Left lung (tissue), 10 donors: ENCODE measurements around the gene LARP1. TPM values are rescaled to one million over a fixed set of nuclear protein-coding genes. Genes with fewer than 3 reads are reported as not detected.
"Not testable (repeated sequence)": the region's sequence is repeated elsewhere in the genome, so short reads cannot be mapped to it uniquely, and the experiment has no call there.

ENCODE experiments used
- ATAC-seq: fragments of 200-7000 bp; cut with Tn5 transposase; one replicate; pipeline ENCODE4 v1.9.1; 2020; ENCODE audit warnings: moderate library complexity
- DNase-seq, 4 donors: peaks; one replicate each; pipeline ENCODE4 v3.0.0-alpha.2; 2013 to 2020
- H3K27ac ChIP-seq, 2 donors: fragments of 200-600 bp; sonication (generic) in 1 of 2; one replicate each; pipeline versions ENCODE4 v1.5.0 to v1.8.0; 2020 to 2021
- H3K27me3 ChIP-seq, 2 donors: fragments of 200-600 bp; sonication (generic) in 1 of 2; one replicate each; pipeline versions ENCODE4 v1.5.0 to v1.8.0; 2020 to 2021
- H3K36me3 ChIP-seq, 2 donors: fragments of 200-600 bp; sonication (generic) in 1 of 2; one replicate each; pipeline versions ENCODE4 v1.5.0 to v1.8.0; 2020 to 2021
- H3K4me1 ChIP-seq, 2 donors: fragments of 200-600 bp; one replicate each; pipeline ENCODE4 v1.8.0; 2021
- H3K4me3 ChIP-seq, 2 donors: fragments of 200-600 bp; sonication (generic) in 1 of 2; one replicate each; pipeline versions ENCODE4 v1.5.0 to v1.8.0; 2020 to 2021; ENCODE audit warnings: mild to moderate bottlenecking in 1 of 2
- H3K9me3 ChIP-seq, 2 donors: fragments of 200-600 bp; sonication (generic) in 1 of 2; one replicate each; pipeline versions ENCODE4 v1.5.0 to v1.8.0; 2020 to 2021
- intact Hi-C, 2 donors: fragments of 100-400 bp; cut with DNase I; formaldehyde crosslinking; loops; one replicate each; pipeline versions ENCODE4 v1.11.2 to v1.14.2; 2022
- polyA plus RNA-seq, 6 donors: library from polyadenylated mRNA; unstranded; fragments of 120-200 nt; gene quantifications; one replicate each; pipeline ENCODE4 v1.2.1, GENCODE V29; 2013; ENCODE audit not compliant: insufficient read length in 6 of 6
- total RNA-seq, 2 donors: library from RNA; stranded (reverse); fragmentation: NEBNext Ultra II Directional; extraction: Animal tissue kit (Norgen Biotek cat#: 25700); gene quantifications; one replicate each; pipeline ENCODE4 v1.2.1, GENCODE V29; 2021
- TF ChIP-seq, protein P1 (sequence below), 2 donors: fragments of 200-600 bp; sonication (generic) in 1 of 2; IDR thresholded peaks; one replicate each; pipeline versions ENCODE4 v1.5.0 to v1.8.0; 2021; ENCODE audit warnings: antibody characterized with exemption in 2 of 2
- donor health status: DM: no; HTN: yes; CAD: no.
- donor health status: DM: no; HTN: no; CAD: no.

Gene LARP1
- total and polyA plus RNA-seq, 8 donors = 90.3 to 172 (median 109) TPM

DNA sequence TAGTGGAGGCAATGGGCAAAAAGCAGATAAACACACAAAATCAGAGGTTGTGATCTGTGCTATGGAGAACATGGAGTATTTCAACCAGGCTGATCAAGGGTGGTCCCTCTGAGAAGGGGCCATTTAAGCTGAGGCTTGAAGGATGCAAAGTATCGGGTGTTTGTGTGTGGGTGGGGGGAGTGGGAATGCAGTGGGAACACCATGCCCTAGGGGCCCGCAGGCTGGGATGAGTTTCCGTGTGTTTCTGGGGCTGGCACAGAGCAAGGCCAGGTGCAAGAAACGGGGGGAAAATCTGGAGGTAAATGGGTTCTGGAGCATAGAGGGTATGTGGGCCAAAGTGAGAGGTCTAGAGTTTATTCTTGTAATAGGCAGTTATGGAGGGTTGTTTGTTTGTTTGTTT lies 13.8 kb upstream of the LARP1 start:
- no peak for DNase-seq
- TF ChIP-seq, protein P1, sequence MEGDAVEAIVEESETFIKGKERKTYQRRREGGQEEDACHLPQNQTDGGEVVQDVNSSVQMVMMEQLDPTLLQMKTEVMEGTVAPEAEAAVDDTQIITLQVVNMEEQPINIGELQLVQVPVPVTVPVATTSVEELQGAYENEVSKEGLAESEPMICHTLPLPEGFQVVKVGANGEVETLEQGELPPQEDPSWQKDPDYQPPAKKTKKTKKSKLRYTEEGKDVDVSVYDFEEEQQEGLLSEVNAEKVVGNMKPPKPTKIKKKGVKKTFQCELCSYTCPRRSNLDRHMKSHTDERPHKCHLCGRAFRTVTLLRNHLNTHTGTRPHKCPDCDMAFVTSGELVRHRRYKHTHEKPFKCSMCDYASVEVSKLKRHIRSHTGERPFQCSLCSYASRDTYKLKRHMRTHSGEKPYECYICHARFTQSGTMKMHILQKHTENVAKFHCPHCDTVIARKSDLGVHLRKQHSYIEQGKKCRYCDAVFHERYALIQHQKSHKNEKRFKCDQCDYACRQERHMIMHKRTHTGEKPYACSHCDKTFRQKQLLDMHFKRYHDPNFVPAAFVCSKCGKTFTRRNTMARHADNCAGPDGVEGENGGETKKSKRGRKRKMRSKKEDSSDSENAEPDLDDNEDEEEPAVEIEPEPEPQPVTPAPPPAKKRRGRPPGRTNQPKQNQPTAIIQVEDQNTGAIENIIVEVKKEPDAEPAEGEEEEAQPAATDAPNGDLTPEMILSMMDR (IDR thresholded peaks at IDR 0.05) = no peak

GRCh38 chr5:154743812-154744211 lies 11.4 kb upstream of the LARP1 start:
- H3K4me3 ChIP-seq = no peak overlapping the region
- ATAC-seq = no peak
- H3K27ac ChIP-seq = no peak overlapping the region
- H3K4me1 ChIP-seq = no peaks in the 10 kb centered on the region
- TF ChIP-seq, protein P1 (IDR thresholded peaks at IDR 0.05) = no peak
- H3K27me3 ChIP-seq = no peaks in the 10 kb centered on the region
- intact Hi-C loops = no loop called here
- H3K9me3 ChIP-seq = no peaks in the 10 kb centered on the region
- H3K36me3 ChIP-seq = no peaks in the 10 kb centered on the region
- DNase-seq = no peak

More for the DNA sequence above, 13.8 kb upstream of the LARP1 start:
- intact Hi-C loops = no loop called here
- Histone ChIP-seq H3K9me3 (no peaks in the 10 kb centered on the region), H3K27me3 (no peaks in the 10 kb centered on the region), H3K27ac (no peak overlapping the region), H3K36me3 (no peaks in the 10 kb centered on the region), H3K4me3 (no peak overlapping the region), H3K4me1 (no peaks in the 10 kb centered on the region)
- ATAC-seq = no peak

DNA sequence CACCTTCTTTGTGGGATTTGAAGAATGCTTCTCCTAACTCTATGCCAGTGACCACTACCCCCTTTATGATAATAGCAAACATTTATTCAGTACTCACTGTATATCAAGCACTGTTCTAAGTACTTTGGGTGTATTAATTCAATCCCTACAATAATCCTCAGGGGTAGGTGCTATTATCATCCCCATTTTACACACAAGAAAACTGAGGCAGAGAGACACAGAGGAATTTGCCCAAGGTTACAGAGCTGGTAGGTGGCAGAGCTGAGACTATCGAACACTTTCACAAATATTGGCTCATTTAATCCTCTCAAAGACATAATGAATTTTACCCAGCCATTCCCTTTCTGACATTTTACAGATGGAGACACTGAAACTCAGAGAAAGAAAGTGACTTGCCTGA lies 9.8 kb upstream of the LARP1 start:
- Histone ChIP-seq H3K4me1 (no peaks in the 10 kb centered on the region), H3K36me3 (no peaks in the 10 kb centered on the region), H3K4me3 (no peak overlapping the region), H3K27ac (no peak overlapping the region), H3K27me3 (no peaks in the 10 kb centered on the region), H3K9me3 (no peaks in the 10 kb centered on the region)
- DNase-seq (no peak), ATAC-seq (no peak)
- intact Hi-C loops = no loop called here
- TF ChIP-seq, protein P1 (IDR thresholded peaks at IDR 0.05) = no peak

- H3K27me3 ChIP-seq = no peaks in the 10 kb centered on the region
- no peaks in the 10 kb centered on the region for H3K36me3 ChIP-seq
- no peak overlapping the region for H3K27ac ChIP-seq
- no peaks in the 10 kb centered on the region for H3K9me3 ChIP-seq
- TF ChIP-seq, protein P1 (IDR thresholded peaks at IDR 0.05) = no peak
- ATAC-seq = no peak
- peaks cover 9 to 13% of the 10 kb centered on the region in 2 donors for H3K4me1 ChIP-seq
- H3K4me3 ChIP-seq = no peak overlapping the region
- DNase-seq = peak in 1 of 4 donors; percentile 24
- intact Hi-C loops = no loop called here
These were observed 5.7 kb upstream of the LARP1 start for GRCh38 chr5:154749491-154749890.

GRCh38 chr5:154750641-154751040 lies 4.5 kb upstream of the LARP1 start:
- peaks cover 10 to 16% of the 10 kb centered on the region in 2 donors for H3K4me1 ChIP-seq
- intact Hi-C loops, H3K4me3 ChIP-seq, H3K27ac ChIP-seq, ATAC-seq, H3K9me3 ChIP-seq, DNase-seq, H3K36me3 ChIP-seq, H3K27me3 ChIP-seq: not testable (repeated sequence)

DNA sequence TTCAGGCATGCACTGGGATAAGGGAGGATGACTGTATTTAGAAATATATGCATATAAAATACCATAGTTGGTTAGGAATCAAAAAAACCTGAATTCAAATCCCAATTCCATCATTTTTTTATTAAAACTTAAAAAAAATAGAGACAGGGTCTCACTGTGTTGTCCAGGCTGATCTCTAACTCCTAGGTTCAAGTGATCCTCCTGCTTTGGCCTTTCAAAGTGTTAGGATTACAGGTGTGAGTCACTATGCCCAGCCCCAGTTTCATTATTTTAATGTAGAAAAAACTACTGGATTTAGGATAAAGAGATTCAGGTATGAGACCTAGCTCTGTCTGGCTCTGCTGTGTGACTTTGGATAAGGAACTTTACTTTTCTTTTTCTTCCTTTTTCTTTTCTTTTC lies 3.3 kb upstream of the LARP1 start:
- Histone ChIP-seq H3K9me3 (no peaks in the 10 kb centered on the region), H3K27me3 (no peaks in the 10 kb centered on the region), H3K36me3 (no peaks in the 10 kb centered on the region), H3K4me1 (peaks cover 10 to 16% of the 10 kb centered on the region in 2 donors), H3K27ac (no peak overlapping the region), H3K4me3 (no peak overlapping the region)
- TF ChIP-seq, protein P1 (IDR thresholded peaks at IDR 0.05) = no peak
- intact Hi-C loops = no loop called here
- no peak for DNase-seq
- ATAC-seq = no peak
